ENCODE measurements around the gene FXYD5. TPM values are rescaled to one million over a fixed set of nuclear protein-coding genes. Genes with fewer than 3 reads are reported as not detected.
A peak's percentile ranks its signal among the peaks of the same experiment; 100 is the strongest.

Gene FXYD5
- total and polyA plus RNA-seq, 10 of the 15 experiments (the other 5 are each of a cell fraction or from before 2014, with no cell fraction given) = 30.0 to 159 (median 93.9) TPM

- FAIRE-seq (no peak), DNase-seq (ENCODE audit: low read depth, low spot score) (no peak), ATAC-seq (peak; percentile 97)
- Histone ChIP-seq H3K9me3 (replicated peaks; ENCODE audit: control insufficient read depth, insufficient read depth, low read length) (no peaks in the 10 kb centered on the region), H4K20me1 (ENCODE audit: control insufficient read depth, insufficient read depth) (no peaks in the 10 kb centered on the region), H3K36me3 (ENCODE audit: control insufficient read depth in 2 of 2, insufficient read depth in 2 of 2, low read length in 1 of 2) (no peaks in the 10 kb centered on the region), H3K27me3 (replicated peaks in 1 of 2; ENCODE audit: control insufficient read depth in 2 of 2, insufficient read depth in 2 of 2, low read length in 1 of 2) (no peaks in the 10 kb centered on the region), H3K4me2 (ENCODE audit: control insufficient read depth, insufficient read depth) (no peak overlapping the region), H3K4me3 (no peak overlapping the region), H2AFZ (ENCODE audit: control insufficient read depth, low read depth, low read length) (no peak overlapping the region), H3K9ac (ENCODE audit: control insufficient read depth, insufficient read depth, low read length) (no peak overlapping the region), H3K4me1 (ENCODE audit: control insufficient read depth, insufficient read depth, low read length) (peaks cover 4% of the 10 kb centered on the region; the same call in 1 of the 2 replicates), H3K27ac (ENCODE audit: control insufficient read depth, insufficient read depth) (no peak overlapping the region), H3K79me2 (ENCODE audit: control insufficient read depth, insufficient read depth, low read length) (no peaks in the 10 kb centered on the region)
- RAD21 ChIA-PET (ENCODE audit: unreplicated experiment) = interaction anchor here (0.6 to 3.0 kb wide), 10 partner anchors 11 to 91 kb away, joined by 3 to 30 read pairs (median 4); partner anchors contain the start of gene FXYD5
- CTCF ChIA-PET = interaction anchor here (0.7 to 5.0 kb wide), 28 partner anchors 8 to 135 kb away, joined by 3 to 75 read pairs (median 4); partner anchors contain the start of genes FXYD3 and GRAMD1A
- intact Hi-C loops (cut with micrococcal nuclease; ENCODE audit: unreplicated experiment) (loop anchor here (1.0 to 10.0 kb wide), 3 partner anchors 21 to 161 kb away; no protein-coding TSS in a partner anchor), in situ Hi-C loops (cut with MboI) (loop anchor here (5.0 kb wide), 1 partner anchor 68 kb away; no protein-coding TSS in a partner anchor)
- BruUV-seq (replicated peaks) = no TSS peak
- WGBS (ENCODE audit: insufficient coverage, insufficient replicate concordance, low lambda C conversion rate, missing lambda C conversion rate) = 3% methylated on average over 6 of the region's 7 CpGs
- POLR2A ChIA-PET = interaction anchor here (1.0 to 1.3 kb wide), 2 partner anchors 12 to 69 kb away, joined by 3 read pairs; no protein-coding TSS in a partner anchor
- SMC1A ChIA-PET (ENCODE audit: uncharacterized antibody, unreplicated experiment) = interaction anchor here (0.6 to 3.8 kb wide), 11 partner anchors 11 to 120 kb away, joined by 3 to 30 read pairs (median 4); partner anchors contain the start of gene FXYD3
- TF ChIP-seq SIX5 (IDR thresholded peaks at IDR 0.05; ENCODE audit: low read depth, low read length, severe bottlenecking) (no peak), RB1 (IDR thresholded peaks at IDR 0.05; ENCODE audit: borderline replicate concordance) (no peak), HDAC6 (IDR thresholded peaks at IDR 0.05; ENCODE audit: unreplicated experiment) (no peak), POLR2AphosphoS2 (IDR thresholded peaks at IDR 0.05; ENCODE audit: low read depth, low read length) (no peak), CTCF (IDR thresholded peaks at IDR 0.05 in 2 of 3, conservative IDR thresholded peaks at IDR 0.05 in 1 of 3; ENCODE audit: control insufficient read depth in 2 of 3, extremely low read depth in 1 of 3, insufficient read depth in 1 of 3, low read depth in 3 of 3, low read length in 3 of 3) (peak; percentile 78 to 92 (median 84)), SIN3A (IDR thresholded peaks at IDR 0.05; ENCODE audit: low read depth, low read length) (no peak), YY1 (IDR thresholded peaks at IDR 0.05; ENCODE audit: low read depth, low read length) (0 out of 2 replicates have a peak, but pooled peaks have one; percentile 54), BRCA1 (IDR thresholded peaks at IDR 0.05; ENCODE audit: low read depth, low read length) (no peak), RCOR1 (conservative IDR thresholded peaks at IDR 0.05; ENCODE audit: low read depth, low read length) (no peak), WRNIP1 (IDR thresholded peaks at IDR 0.05; ENCODE audit: borderline replicate concordance, low read depth, low read length) (no peak), RELA (IDR thresholded peaks at IDR 0.05; ENCODE audit: borderline replicate concordance, partially characterized antibody) (peak; percentile 10), RAD21 (IDR thresholded peaks at IDR 0.05; ENCODE audit: insufficient read depth, low read depth, low read length) (peak; percentile 51), IRF5 (IDR thresholded peaks at IDR 0.05; ENCODE audit: borderline replicate concordance) (no peak), MEF2A (IDR thresholded peaks at IDR 0.05; ENCODE audit: insufficient read depth, low read depth, low read length) (no peak), MLLT1 (IDR thresholded peaks at IDR 0.05) (no peak), MTA2 (IDR thresholded peaks at IDR 0.05; ENCODE audit: low read depth) (peak; percentile 22; the same call in 1 of the 2 replicates), CREB1 (IDR thresholded peaks at IDR 0.05; ENCODE audit: low read depth) (no peak), NFIC (IDR thresholded peaks at IDR 0.05; ENCODE audit: low read depth, low read length) (no peak), JUND (IDR thresholded peaks at IDR 0.05; ENCODE audit: low read depth, low read length) (no peak), STAT1 (conservative IDR thresholded peaks at IDR 0.05) (no peak)
Observed at GRCh38 chr19:35135389-35135909, 19.1 kb upstream of the FXYD5 start.

Measured in GM12878 (cell line).